Measurements from ENCODE around the gene GFRA1.

Gene GFRA1

GRCh38 chr10:116203661-116204060, 69.3 kb downstream of the GFRA1 start:
- TF ChIP-seq CTCF (IDR thresholded peaks at IDR 0.05; ENCODE audit: borderline replicate concordance, insufficient read depth, low read depth, low read length) = no peak

GRCh38 chr10:116201670-116202430, 71.2 kb downstream of the GFRA1 start:
- H3K4me3 ChIP-seq (ENCODE audit: low read depth, low read length) = no peak overlapping the region
- no peak for TF ChIP-seq CTCF (IDR thresholded peaks at IDR 0.05; ENCODE audit: borderline replicate concordance, insufficient read depth, low read depth, low read length)

More at GRCh38 chr10:116203661-116204060, 69.3 kb downstream of the GFRA1 start:
- no peak overlapping the region for H3K4me3 ChIP-seq (ENCODE audit: low read depth, low read length)

GRCh38 chr10:116201011-116201410, 72.0 kb downstream of the GFRA1 start:
- TF ChIP-seq CTCF (IDR thresholded peaks at IDR 0.05; ENCODE audit: borderline replicate concordance, insufficient read depth, low read depth, low read length) = no peak
- no peak overlapping the region for H3K4me3 ChIP-seq (ENCODE audit: low read depth, low read length)

- no peak for TF ChIP-seq CTCF (IDR thresholded peaks at IDR 0.05; ENCODE audit: borderline replicate concordance, insufficient read depth, low read depth, low read length)
- no peak overlapping the region for H3K4me3 ChIP-seq (ENCODE audit: low read depth, low read length)
These were observed 74.3 kb downstream of the GFRA1 start for GRCh38 chr10:116198676-116199035.

- TF ChIP-seq CTCF (IDR thresholded peaks at IDR 0.05; ENCODE audit: borderline replicate concordance, insufficient read depth, low read depth, low read length) = no peak
- no peak overlapping the region for H3K4me3 ChIP-seq (ENCODE audit: low read depth, low read length)
These were observed 74.9 kb downstream of the GFRA1 start for GRCh38 chr10:116197946-116198675.

GRCh38 chr10:116195583-116195982, 77.4 kb downstream of the GFRA1 start:
- TF ChIP-seq CTCF (IDR thresholded peaks at IDR 0.05; ENCODE audit: borderline replicate concordance, insufficient read depth, low read depth, low read length) = no peak
- H3K4me3 ChIP-seq (ENCODE audit: low read depth, low read length) = no peak overlapping the region

- TF ChIP-seq CTCF (IDR thresholded peaks at IDR 0.05; ENCODE audit: borderline replicate concordance, insufficient read depth, low read depth, low read length) = no peak
These were observed 78.0 kb downstream of the GFRA1 start for GRCh38 chr10:116195039-116195438.

More at GRCh38 chr10:116195039-116195438, 78.0 kb downstream of the GFRA1 start:
- H3K4me3 ChIP-seq (ENCODE audit: low read depth, low read length) = no peak overlapping the region

All from GM12875 (cell line).